WERI-Rb-1 (cell line): ENCODE measurements around the gene TNS4.

Source experiments
- DNase-seq: peaks from one replicate; pipeline ENCODE4 v3.0.0-alpha.2; 2020
- H3K27ac ChIP-seq: fragments of 250-450 bp; sonication (Bioruptor Pico); 2 replicates; pipeline ENCODE4 v1.5.1; 2020; ENCODE audit warnings: mild to moderate bottlenecking, moderate library complexity
- H3K27me3 ChIP-seq: fragments of 250-450 bp; sonication (Bioruptor Pico); 2 replicates; pipeline ENCODE4 v1.5.1; 2021; ENCODE audit warnings: mild to moderate bottlenecking, low read depth, moderate library complexity; ENCODE audit not compliant: insufficient read depth, severe bottlenecking
- H3K36me3 ChIP-seq: fragments of 250-450 bp; sonication (Bioruptor Pico); 2 replicates; pipeline ENCODE4 v1.5.1; 2020; ENCODE audit warnings: mild to moderate bottlenecking, moderate library complexity
- H3K4me3 ChIP-seq: 2 replicates; pipeline ENCODE4 v1.5.1; 2011; ENCODE audit warnings: low read depth, mild to moderate bottlenecking, control low read depth, low read length
- H3K9me3 ChIP-seq: fragments of 250-450 bp; sonication (Bioruptor Pico); 2 replicates; pipeline ENCODE4 v1.5.1; 2021; ENCODE audit warnings: mild to moderate bottlenecking, moderate library complexity; ENCODE audit not compliant: severe bottlenecking
- CTCF ChIP-seq: IDR thresholded peaks from 2 replicates; pipeline ENCODE4 v1.5.1; 2011; ENCODE audit warnings: low read depth, mild to moderate bottlenecking, control low read depth, inconsistent platforms, low read length

Gene TNS4

DNA sequence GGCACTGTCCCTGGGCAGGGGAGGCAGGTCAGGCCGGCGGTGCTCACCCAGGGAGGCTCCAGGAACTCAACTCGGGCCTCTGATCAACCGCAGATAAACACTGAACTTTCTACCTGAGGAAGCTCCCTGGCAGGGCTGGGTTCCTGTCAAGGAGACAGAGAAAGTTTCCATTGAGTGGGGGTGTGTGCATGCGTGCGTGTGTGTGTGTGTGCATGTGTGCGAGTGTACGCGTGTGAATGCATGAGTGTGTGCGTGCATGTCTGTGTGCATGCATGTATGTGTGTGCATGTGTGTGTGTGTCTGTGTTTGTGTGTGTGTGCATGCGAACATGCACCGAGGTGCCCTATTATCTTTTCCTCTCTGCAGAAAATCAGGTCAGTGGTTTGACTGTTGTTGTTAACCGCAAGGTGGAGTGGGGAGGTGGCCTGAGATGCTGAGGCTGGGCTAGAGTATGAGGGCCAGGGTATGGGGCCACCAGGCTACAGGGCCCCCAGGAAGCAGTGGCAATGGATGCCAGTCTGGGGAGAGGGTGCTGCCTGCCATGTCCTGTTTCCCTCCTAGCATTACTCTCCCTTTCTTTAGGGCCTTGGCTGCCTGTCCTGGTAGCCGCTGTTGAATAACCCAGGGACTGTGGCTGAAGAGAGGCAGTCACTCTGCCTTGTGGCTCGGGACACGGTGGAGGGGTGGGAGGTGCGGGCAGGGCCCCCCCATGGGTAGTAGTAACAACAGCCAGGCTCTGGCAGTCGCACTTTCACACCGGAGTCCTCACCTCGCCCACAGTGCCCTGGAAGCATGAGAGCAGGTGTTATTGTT lies 39.8 kb upstream of the TNS4 start:
- TF ChIP-seq CTCF, result no peak
- H3K4me3 ChIP-seq, result no peak overlapping the region
- H3K36me3 ChIP-seq, result no peaks in the 10 kb centered on the region
- no peak overlapping the region for H3K27ac ChIP-seq
- DNase-seq, result no peak
- no peaks in the 10 kb centered on the region for H3K27me3 ChIP-seq
- no peaks in the 10 kb centered on the region for H3K9me3 ChIP-seq

DNA sequence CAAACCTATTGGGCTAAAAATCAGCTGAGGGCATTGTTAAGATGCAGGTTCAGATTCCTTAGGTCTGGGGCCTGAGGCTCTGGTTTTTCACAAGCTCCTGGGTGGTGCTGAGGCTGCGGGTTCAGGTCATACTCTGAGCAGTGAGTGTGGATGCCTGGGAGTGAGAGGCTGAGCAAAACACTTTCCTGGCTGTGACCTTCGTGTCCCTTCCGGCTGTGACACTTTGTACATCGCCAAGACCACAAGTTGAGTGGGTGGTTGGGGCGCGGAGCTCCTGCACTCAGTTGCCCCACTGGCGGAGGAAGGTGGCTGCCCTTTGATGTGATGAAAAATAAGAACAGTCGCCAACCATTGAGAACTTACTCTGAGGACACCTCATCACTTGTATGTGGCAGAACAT lies 39.0 kb upstream of the TNS4 start:
- Histone ChIP-seq H3K4me3 (no peak overlapping the region), H3K27me3 (no peaks in the 10 kb centered on the region), H3K36me3 (no peaks in the 10 kb centered on the region), H3K9me3 (no peaks in the 10 kb centered on the region), H3K27ac (no peak overlapping the region)
- TF ChIP-seq CTCF, result no peak
- no peak for DNase-seq

DNA sequence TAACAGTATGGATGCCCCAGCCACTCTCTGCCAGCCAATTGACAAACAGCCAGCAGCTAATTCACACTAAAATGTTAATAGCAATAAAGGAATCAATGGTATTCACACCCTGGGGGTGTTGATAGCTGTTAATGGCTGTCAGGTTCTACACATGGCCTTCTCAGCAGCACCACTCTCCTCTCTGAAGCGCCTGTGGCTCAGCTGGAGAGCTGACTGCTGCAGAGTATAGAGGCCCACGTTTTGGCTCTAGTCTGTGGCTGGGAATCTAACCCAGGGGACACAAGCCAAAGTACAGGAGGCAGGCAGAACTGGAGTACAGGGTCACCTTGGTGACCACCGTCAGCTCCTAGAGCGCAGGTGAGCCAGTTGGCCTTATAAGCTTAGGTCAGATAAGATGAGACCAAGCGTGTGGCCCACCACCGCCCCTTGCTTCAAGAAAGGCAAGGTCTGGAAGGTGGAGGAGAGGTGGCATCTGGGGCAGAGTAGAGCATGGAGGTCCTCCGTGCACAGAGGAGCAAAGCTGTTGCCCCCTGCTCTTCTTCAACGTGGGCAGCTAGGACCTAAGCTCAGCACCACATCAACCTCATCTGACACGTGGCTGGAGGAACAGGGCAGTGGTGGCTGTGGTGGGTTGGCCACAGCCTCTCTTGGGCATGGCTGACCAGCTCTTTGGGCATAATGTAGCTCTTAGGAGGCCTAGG lies 38.4 kb upstream of the TNS4 start:
- Histone ChIP-seq H3K36me3 (no peaks in the 10 kb centered on the region), H3K27ac (no peak overlapping the region), H3K27me3 (no peaks in the 10 kb centered on the region), H3K9me3 (no peaks in the 10 kb centered on the region), H3K4me3 (no peak overlapping the region)
- TF ChIP-seq CTCF, result no peak
- no peak for DNase-seq

DNA sequence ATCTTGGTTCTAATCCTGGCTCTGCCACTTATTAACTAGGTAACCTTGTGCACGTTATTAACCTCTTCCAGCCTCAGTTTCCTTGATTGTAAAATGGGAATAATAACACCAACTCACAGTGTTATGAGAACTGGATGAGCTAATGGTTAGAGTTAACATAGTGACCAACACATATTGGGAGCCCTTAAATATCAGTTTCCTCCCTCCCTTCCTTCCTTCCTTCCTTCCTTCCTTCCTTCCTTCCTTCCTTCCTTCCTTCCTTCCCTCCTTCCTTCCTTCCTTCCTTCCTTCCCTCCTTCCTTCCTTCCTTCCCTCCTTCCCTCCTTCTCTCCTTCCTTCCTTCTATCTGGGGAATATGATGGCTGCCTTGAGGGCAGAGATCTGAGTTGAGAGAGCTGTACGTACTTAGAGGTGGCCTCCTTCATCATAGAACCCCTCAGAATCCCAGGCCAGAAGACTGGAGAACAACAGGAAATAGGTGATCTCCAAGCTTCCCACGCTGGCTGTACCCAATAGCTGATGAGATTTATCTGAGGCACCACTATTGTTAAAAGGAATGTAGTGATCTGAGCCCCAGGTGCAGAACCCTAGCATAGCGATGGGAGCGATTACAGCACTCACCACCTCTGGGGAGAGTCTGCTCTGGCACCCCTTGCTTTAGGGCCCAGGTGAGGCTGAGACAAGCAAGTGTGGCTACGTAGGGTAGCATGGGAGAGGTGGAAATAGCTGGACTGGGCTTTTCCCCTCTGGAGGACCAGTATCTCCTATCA lies 37.7 kb upstream of the TNS4 start:
- no peak overlapping the region for H3K4me3 ChIP-seq
- no peaks in the 10 kb centered on the region for H3K36me3 ChIP-seq
- H3K27ac ChIP-seq, result no peak overlapping the region
- TF ChIP-seq CTCF, result no peak
- no peaks in the 10 kb centered on the region for H3K27me3 ChIP-seq
- no peaks in the 10 kb centered on the region for H3K9me3 ChIP-seq
- DNase-seq, result no peak

DNA sequence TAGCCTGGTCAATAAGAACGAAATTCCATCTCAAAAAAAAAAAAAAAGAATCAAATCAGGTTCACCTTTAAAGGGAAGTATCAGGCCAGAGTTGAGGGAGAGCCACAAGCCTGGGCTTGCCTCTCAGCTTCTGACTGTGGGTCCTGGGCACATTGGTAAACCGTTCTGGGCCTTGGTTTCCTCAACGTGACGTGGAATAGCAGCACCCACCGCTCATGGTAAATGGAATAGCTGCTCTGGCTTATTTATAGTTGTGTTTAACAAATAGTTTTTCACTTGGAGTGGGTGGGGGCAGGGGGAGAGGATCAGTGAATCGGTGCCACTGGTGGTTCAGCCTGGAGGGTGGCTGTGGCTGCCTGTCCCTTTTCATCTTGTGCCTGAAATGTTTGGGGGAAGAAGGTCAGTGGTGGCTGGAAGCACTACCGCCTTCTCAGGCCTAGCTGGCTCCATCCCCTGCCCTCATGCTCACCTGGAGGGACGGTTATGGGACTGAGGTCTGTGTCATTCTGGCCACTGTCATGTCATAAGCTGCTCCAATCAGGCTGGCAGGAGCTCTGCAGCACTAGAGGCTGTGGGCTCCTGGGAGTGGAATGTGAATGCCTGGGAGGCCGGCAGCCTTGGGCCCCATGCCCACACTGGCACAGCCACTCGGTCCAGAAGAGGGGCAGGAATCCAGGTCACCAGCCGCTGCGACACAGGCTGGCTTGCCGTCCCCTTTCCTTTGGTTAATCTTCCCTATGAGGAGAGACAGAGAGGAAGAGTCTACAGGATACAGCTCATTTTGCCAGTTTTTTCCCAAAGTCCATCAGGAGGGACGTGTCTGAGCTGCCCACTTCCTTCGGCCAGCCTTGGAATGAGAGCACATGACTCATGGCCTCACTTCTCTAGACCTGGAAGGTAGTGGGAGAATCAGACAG lies 36.9 kb upstream of the TNS4 start:
- Histone ChIP-seq H3K9me3 (no peaks in the 10 kb centered on the region), H3K27ac (peak overlapping the region; percentile 33; the same call in 1 of the 2 replicates), H3K4me3 (no peak overlapping the region), H3K36me3 (no peaks in the 10 kb centered on the region), H3K27me3 (no peaks in the 10 kb centered on the region)
- DNase-seq, result no peak
- no peak for TF ChIP-seq CTCF
